Caki2 (cell line): ENCODE data around the gene TRIM43B. TPM values are rescaled to one million over a fixed set of nuclear protein-coding genes. Genes with fewer than 3 reads are reported as not detected.
"Not testable (repeated sequence)": the region's sequence is repeated elsewhere in the genome, so short reads cannot be mapped to it uniquely, and the experiment has no call there.

ENCODE experiments used
- DNase-seq: peaks from one replicate; pipeline ENCODE4 v3.0.0-alpha.2; 2015; ENCODE audit warnings: low read depth
- in situ Hi-C: cut with HindIII; loops from 2 replicates; pipeline ENCODE4 v1.10.0; 2016; ENCODE audit warnings: low sequenced_read_pairs, low pct_unique_long_range_greater_than_20kb, mixed read lengths
- total RNA-seq: library from RNA; depleted of rRNA; stranded (reverse); fragments of >200 nt; shearing (Covaris generic); gene quantifications from 2 replicates; pipeline ENCODE4 v1.2.3, GENCODE V29; 2014; ENCODE audit warnings: low replicate concordance; rRNA removed

The TRIM43B gene
- total RNA-seq, 1 experiment from 2014 or later, result not detected

- DNase-seq, in situ Hi-C loops: not testable (repeated sequence)
Measured at GRCh38 chr2:95435872-95436209, 48.7 kb downstream of the TRIM43B start.

- in situ Hi-C loops, DNase-seq: not testable (repeated sequence)
Measured at GRCh38 chr2:95435162-95435871, 49.2 kb downstream of the TRIM43B start.

- in situ Hi-C loops, DNase-seq: not testable (repeated sequence)
Measured at GRCh38 chr2:95434507-95435076, 50.0 kb downstream of the TRIM43B start.

- in situ Hi-C loops, DNase-seq: not testable (repeated sequence)
Measured at GRCh38 chr2:95433973-95434372, 50.6 kb downstream of the TRIM43B start.

- in situ Hi-C loops, DNase-seq: not testable (repeated sequence)
Measured at GRCh38 chr2:95433373-95433772, 51.2 kb downstream of the TRIM43B start.

- in situ Hi-C loops, result not testable (repeated sequence)
Measured at GRCh38 chr2:95429748-95430467, 54.6 kb downstream of the TRIM43B start.

GRCh38 chr2:95427196-95427867, 57.2 kb downstream of the TRIM43B start:
- in situ Hi-C loops, result not testable (repeated sequence)

More at GRCh38 chr2:95429748-95430467, 54.6 kb downstream of the TRIM43B start:
- DNase-seq, result not testable (repeated sequence)

More at GRCh38 chr2:95427196-95427867, 57.2 kb downstream of the TRIM43B start:
- DNase-seq, result not testable (repeated sequence)

Other genes starting within 250 kb of the TRIM43B start
- 0.43 TPM in 1 of 2 replicates, not detected in the other for gene PROM2, start 210.3 kb downstream of the TRIM43B start, total RNA-seq
- gene KCNIP3, start 187.4 kb downstream of the TRIM43B start, total RNA-seq, result 1.0 and 1.2 TPM in 2 replicates
- gene FAHD2A, start 82.0 kb downstream of the TRIM43B start, total RNA-seq, result 51.3 and 99.1 TPM in 2 replicates
- not detected in 2 replicates for gene TRIM43, start 107.2 kb upstream of the TRIM43B start, total RNA-seq